GM19025 (cell line): Measurements from ENCODE around the gene DMD.

ENCODE experiments used
- ATAC-seq: cut with Tn5 transposase; IDR thresholded peaks from one replicate; pipeline ENCODE4 v1.9.1; 2021; ENCODE audit warnings: mild to moderate bottlenecking, low read depth, moderate library complexity; ENCODE audit not compliant: unreplicated experiment

The DMD gene

GRCh38 chrX:31333165-31333831 is 1878.1 kb downstream of the DMD start:
- no peak for ATAC-seq

- no peak for ATAC-seq
Observed at GRCh38 chrX:31331928-31332327, 1879.4 kb downstream of the DMD start.

- no peak for ATAC-seq
Observed at GRCh38 chrX:31331015-31331414, 1880.3 kb downstream of the DMD start.

GRCh38 chrX:31329298-31329697 is 1882.1 kb downstream of the DMD start:
- no peak for ATAC-seq

GRCh38 chrX:31323658-31324057 is 1887.7 kb downstream of the DMD start:
- no peak for ATAC-seq

GRCh38 chrX:31320740-31321139 is 1890.6 kb downstream of the DMD start:
- no peak for ATAC-seq

GRCh38 chrX:31319586-31319985 is 1891.8 kb downstream of the DMD start:
- no peak for ATAC-seq

- no peak for ATAC-seq
Observed at GRCh38 chrX:31318866-31319265, 1892.5 kb downstream of the DMD start.

GRCh38 chrX:31316340-31316991 is 1894.9 kb downstream of the DMD start:
- no peak for ATAC-seq

GRCh38 chrX:31314921-31315320 is 1896.4 kb downstream of the DMD start:
- ATAC-seq, result no peak

- no peak for ATAC-seq
Observed at GRCh38 chrX:31307952-31308351, 1903.4 kb downstream of the DMD start.

- ATAC-seq, result no peak
Observed at GRCh38 chrX:31302573-31303075, 1908.7 kb downstream of the DMD start.

- no peak for ATAC-seq
Observed at GRCh38 chrX:31301941-31302340, 1909.4 kb downstream of the DMD start.

GRCh38 chrX:31301203-31301602 is 1910.1 kb downstream of the DMD start:
- no peak for ATAC-seq

GRCh38 chrX:31298916-31299315 is 1912.4 kb downstream of the DMD start:
- no peak for ATAC-seq

- no peak for ATAC-seq
Observed at GRCh38 chrX:31297881-31298280, 1913.5 kb downstream of the DMD start.

GRCh38 chrX:31294475-31294874 is 1916.9 kb downstream of the DMD start:
- no peak for ATAC-seq

GRCh38 chrX:31293409-31293808 is 1917.9 kb downstream of the DMD start:
- no peak for ATAC-seq

GRCh38 chrX:31291131-31291530 is 1920.2 kb downstream of the DMD start:
- no peak for ATAC-seq

GRCh38 chrX:31287861-31288260 is 1923.5 kb downstream of the DMD start:
- no peak for ATAC-seq

- ATAC-seq, result no peak
Observed at GRCh38 chrX:31280580-31280979, 1930.8 kb downstream of the DMD start.

GRCh38 chrX:31279359-31279758 is 1932.0 kb downstream of the DMD start:
- no peak for ATAC-seq
